Liver (tissue), 3 donors: ENCODE data around the gene ELAVL2.

Source experiments
- CTCF ChIP-seq: fragments of 150-350 bp; IDR thresholded peaks from 2 replicates; pipeline ENCODE4 v1.5.1; 2017; ENCODE audit warnings: improper control_type of control experiment, low read depth, low read length; ENCODE audit not compliant: missing input control
- EGR1 ChIP-seq, 2 donors: IDR thresholded peaks; 2 replicates each; pipeline ENCODE4 v1.6.1; 2016 to 2018; ENCODE audit warnings: antibody characterized with exemption in 2 of 2, low read depth in 2 of 2
- FOXA1 ChIP-seq: IDR thresholded peaks from 2 replicates; pipeline ENCODE4 v1.6.1; 2016; ENCODE audit warnings: antibody characterized with exemption
- HNF4A ChIP-seq, 2 donors: conservative IDR thresholded peaks; 2 replicates each; pipeline ENCODE4 v1.6.1; 2016; ENCODE audit warnings: antibody characterized with exemption in 2 of 2, mild to moderate bottlenecking in 2 of 2
- JUND ChIP-seq, 2 donors: IDR thresholded peaks; 2 replicates each; pipeline ENCODE4 v1.6.1; 2016; ENCODE audit warnings: antibody characterized with exemption in 2 of 2
- MAX ChIP-seq: IDR thresholded peaks from 2 replicates; pipeline ENCODE4 v1.6.1; 2016; ENCODE audit warnings: antibody characterized with exemption
- REST ChIP-seq: IDR thresholded peaks from 2 replicates; pipeline ENCODE4 v1.6.1; 2016; ENCODE audit warnings: antibody characterized with exemption, mild to moderate bottlenecking
- YY1 ChIP-seq: IDR thresholded peaks from 2 replicates; pipeline ENCODE4 v1.6.1; 2016; ENCODE audit warnings: antibody characterized with exemption, mild to moderate bottlenecking
- ZBTB33 ChIP-seq: IDR thresholded peaks from 2 replicates; pipeline ENCODE4 v1.6.1; 2016; ENCODE audit warnings: antibody characterized with exemption
- TF ChIP-seq, protein P1 (sequence below): IDR thresholded peaks from 2 replicates; pipeline ENCODE4 v1.6.1; 2016; ENCODE audit warnings: antibody characterized with exemption
- donor health status: healthy.
- donor health status: healthy.

GRCh38 chr9:23811633-23812032 lies 14.4 kb downstream of the ELAVL2 start:
- TF ChIP-seq CTCF (no peak), HNF4A (conservative IDR thresholded peaks at IDR 0.05) (no peak), YY1 (no peak), FOXA1 (no peak), ZBTB33 (no peak), JUND (IDR thresholded peaks at IDR 0.05) (no peak), EGR1 (IDR thresholded peaks at IDR 0.05; ENCODE audit: low read depth in 2 of 2) (no peak), MAX (no peak), REST (no peak)
- TF ChIP-seq, protein P1, sequence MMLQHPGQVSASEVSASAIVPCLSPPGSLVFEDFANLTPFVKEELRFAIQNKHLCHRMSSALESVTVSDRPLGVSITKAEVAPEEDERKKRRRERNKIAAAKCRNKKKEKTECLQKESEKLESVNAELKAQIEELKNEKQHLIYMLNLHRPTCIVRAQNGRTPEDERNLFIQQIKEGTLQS: no peak
